ENCODE data around the gene SLC28A2.
"Not testable (repeated sequence)": the region's sequence is repeated elsewhere in the genome, so short reads cannot be mapped to it uniquely, and the experiment has no call there.

The SLC28A2 gene

GRCh38 chr15:45262906-45263461 lies 10.9 kb downstream of the SLC28A2 start:
- DNase-seq, result no peak

GRCh38 chr15:45263854-45264253 lies 11.8 kb downstream of the SLC28A2 start:
- no peak for DNase-seq

- no peak for DNase-seq
Observed at GRCh38 chr15:45265506-45265905, 13.5 kb downstream of the SLC28A2 start.

- DNase-seq, result no peak
Observed at GRCh38 chr15:45268135-45268534, 16.1 kb downstream of the SLC28A2 start.

- no peak for DNase-seq
Observed at GRCh38 chr15:45274636-45275380, 22.8 kb downstream of the SLC28A2 start.

- DNase-seq, result no peak
Observed at GRCh38 chr15:45276831-45277230, 24.8 kb downstream of the SLC28A2 start.

GRCh38 chr15:45279024-45279698 lies 27.1 kb downstream of the SLC28A2 start:
- DNase-seq, result peak; percentile 96

GRCh38 chr15:45285413-45285812 lies 33.4 kb downstream of the SLC28A2 start:
- DNase-seq, result no peak

- DNase-seq, result no peak
Observed at GRCh38 chr15:45287390-45287956, 35.4 kb downstream of the SLC28A2 start.

GRCh38 chr15:45288947-45289346 lies 36.9 kb downstream of the SLC28A2 start:
- DNase-seq, result no peak

GRCh38 chr15:45291822-45292582 lies 40.0 kb downstream of the SLC28A2 start:
- no peak for DNase-seq

GRCh38 chr15:45293326-45293725 lies 41.3 kb downstream of the SLC28A2 start:
- DNase-seq, result not testable (repeated sequence)

- not testable (repeated sequence) for DNase-seq
Observed at GRCh38 chr15:45298964-45299378, 46.9 kb downstream of the SLC28A2 start.

GRCh38 chr15:45304711-45305110 lies 52.7 kb downstream of the SLC28A2 start:
- no peak for DNase-seq

GRCh38 chr15:45306105-45306504 lies 54.1 kb downstream of the SLC28A2 start:
- no peak for DNase-seq

- no peak for DNase-seq
Observed at GRCh38 chr15:45307230-45307924, 55.3 kb downstream of the SLC28A2 start.

- DNase-seq, result not testable (repeated sequence)
Observed at GRCh38 chr15:45314117-45314516, 62.1 kb downstream of the SLC28A2 start.

GRCh38 chr15:45314960-45315359 lies 62.9 kb downstream of the SLC28A2 start:
- DNase-seq, result no peak

GRCh38 chr15:45319472-45320214 lies 67.6 kb downstream of the SLC28A2 start:
- DNase-seq, result no peak

- DNase-seq, result no peak
Observed at GRCh38 chr15:45320581-45321205, 68.7 kb downstream of the SLC28A2 start.

GRCh38 chr15:45326280-45326679 lies 74.2 kb downstream of the SLC28A2 start:
- DNase-seq, result no peak

Measured in activated CD4-positive, alpha-beta T cell treated with anti-CD3 and anti-CD28 coated beads for 1 hour (primary cell).